T-cell (primary cell): ENCODE data around the gene NRIP3. TPM values are rescaled to one million over a fixed set of nuclear protein-coding genes. Genes with fewer than 3 reads are reported as not detected.

Source experiments
- ATAC-seq, 4 experiments: fragments of 200-7000 bp in 3 of 4; fragments of 150-1000 bp in 1 of 4; cut with Tn5 transposase; replicated peaks in 1 of 4; 1 replicate in 3 of 4; 2 replicates in 1 of 4; pipeline ENCODE4 v1.10.0; 2021; ENCODE audit warnings: moderate library complexity in 3 of 4, mild to moderate bottlenecking in 2 of 4, moderate number of reproducible peaks in 1 of 4
- CTCF ChIA-PET, 2 donors: fragments of 300-600 bp; sonication (Branson Sonifier 250); formaldehyde crosslinking; loops; one replicate each; lab custom pipeline; 2022; ENCODE audit warnings: antibody characterized with exemption in 2 of 2; lab: Charles Lee
- POLR2A ChIA-PET, 2 donors: fragments of 300-600 bp; sonication (Branson Sonifier 250); formaldehyde crosslinking; loops; one replicate each; lab custom pipeline; 2022; ENCODE audit warnings: antibody characterized with exemption in 2 of 2; lab: Charles Lee
- DNase-seq, 35 experiments: peaks; one replicate each; pipeline versions ENCODE4 v3.0.0 to v3.0.0-alpha.2; 2013 to 2023
- H3K27ac ChIP-seq: one replicate; pipeline ENCODE4 v1.5.1; 2013; ENCODE audit warnings: low read length
- H3K27me3 ChIP-seq, 2 experiments: replicated peaks in 1 of 2; 1 replicate in 1 of 2; 2 replicates in 1 of 2; pipeline versions ENCODE4 v1.6.1 to v1.7.0; 2013; ENCODE audit warnings: low read length in 1 of 2, mixed read lengths in 1 of 2; ENCODE audit not compliant: control insufficient read depth in 2 of 2, insufficient read depth in 2 of 2; ENCODE audit errors: extremely low read depth in 1 of 2
- H3K36me3 ChIP-seq, 2 donors: 1 replicate in 1 of 2; 2 replicates in 1 of 2; pipeline versions ENCODE4 v1.6.1 to v1.7.0; 2013; ENCODE audit warnings: low read length in 1 of 2; ENCODE audit not compliant: control insufficient read depth in 2 of 2, insufficient read depth in 1 of 2; ENCODE audit errors: extremely low read depth in 1 of 2
- H3K4me1 ChIP-seq, 2 experiments: 1 replicate in 1 of 2; 2 replicates in 1 of 2; pipeline versions ENCODE4 v1.6.1 to v1.7.0; 2013; ENCODE audit warnings: low read length in 2 of 2, mixed read lengths in 1 of 2; ENCODE audit not compliant: insufficient read depth in 2 of 2, control insufficient read depth in 1 of 2; ENCODE audit errors: extremely low read depth in 1 of 2
- H3K4me3 ChIP-seq, 2 donors: 1 replicate in 1 of 2; 2 replicates in 1 of 2; pipeline versions ENCODE4 v1.5.1 to v1.7.0; 2013; ENCODE audit warnings: mild to moderate bottlenecking in 2 of 2, low read length in 1 of 2, moderate library complexity in 1 of 2; ENCODE audit not compliant: control insufficient read depth in 1 of 2; ENCODE audit errors: extremely low read depth in 1 of 2
- H3K9me3 ChIP-seq: 2 replicates; pipeline ENCODE4 v1.7.0; 2013
- H3K27ac Mint-ChIP-seq, 2 donors: one replicate each; pipeline ENCODE4 v1.8.0; 2020 to 2021; ENCODE audit warnings: mild to moderate bottlenecking in 2 of 2, mixed read lengths in 2 of 2
- H3K27me3 Mint-ChIP-seq, 2 donors: one replicate each; pipeline ENCODE4 v1.8.0; 2021 to 2022; ENCODE audit warnings: mixed read lengths in 2 of 2
- H3K36me3 Mint-ChIP-seq: one replicate; pipeline ENCODE4 v1.8.0; 2021; ENCODE audit warnings: mixed read lengths
- H3K4me1 Mint-ChIP-seq, 3 donors: one replicate each; pipeline ENCODE4 v1.8.0; 2020 to 2022; ENCODE audit warnings: mixed read lengths in 3 of 3, mild to moderate bottlenecking in 1 of 3
- H3K4me3 Mint-ChIP-seq, 3 donors: one replicate each; pipeline ENCODE4 v1.8.0; 2020 to 2022; ENCODE audit warnings: mild to moderate bottlenecking in 3 of 3, mixed read lengths in 3 of 3, moderate library complexity in 3 of 3
- H3K9me3 Mint-ChIP-seq, 3 donors: one replicate each; pipeline ENCODE4 v1.8.0; 2020 to 2022; ENCODE audit warnings: mixed read lengths in 3 of 3
- WGBS: methylation state at CpG from one replicate; pipeline ENCODE4 v1.1.5; 2013; ENCODE audit warnings: missing lambda C conversion rate; ENCODE audit not compliant: insufficient coverage; 5-methylcytosine and 5-hydroxymethylcytosine counted together
- total RNA-seq, 35 experiments: library from RNA in 6 of 35; stranded (reverse) in 6 of 35; fragments of 120-200 nt in 1 of 35; gene quantifications; one replicate each; pipeline versions ENCODE4 v1.2.1 to v1.2.4 and lab custom pipeline; 2013 to 2026

Gene NRIP3
- total RNA-seq, 5 donors from 2014 or later (not counting 1 experiment from before 2014, with no cell fraction given): 0.89 to 3.9 (median 1.6) TPM

DNA sequence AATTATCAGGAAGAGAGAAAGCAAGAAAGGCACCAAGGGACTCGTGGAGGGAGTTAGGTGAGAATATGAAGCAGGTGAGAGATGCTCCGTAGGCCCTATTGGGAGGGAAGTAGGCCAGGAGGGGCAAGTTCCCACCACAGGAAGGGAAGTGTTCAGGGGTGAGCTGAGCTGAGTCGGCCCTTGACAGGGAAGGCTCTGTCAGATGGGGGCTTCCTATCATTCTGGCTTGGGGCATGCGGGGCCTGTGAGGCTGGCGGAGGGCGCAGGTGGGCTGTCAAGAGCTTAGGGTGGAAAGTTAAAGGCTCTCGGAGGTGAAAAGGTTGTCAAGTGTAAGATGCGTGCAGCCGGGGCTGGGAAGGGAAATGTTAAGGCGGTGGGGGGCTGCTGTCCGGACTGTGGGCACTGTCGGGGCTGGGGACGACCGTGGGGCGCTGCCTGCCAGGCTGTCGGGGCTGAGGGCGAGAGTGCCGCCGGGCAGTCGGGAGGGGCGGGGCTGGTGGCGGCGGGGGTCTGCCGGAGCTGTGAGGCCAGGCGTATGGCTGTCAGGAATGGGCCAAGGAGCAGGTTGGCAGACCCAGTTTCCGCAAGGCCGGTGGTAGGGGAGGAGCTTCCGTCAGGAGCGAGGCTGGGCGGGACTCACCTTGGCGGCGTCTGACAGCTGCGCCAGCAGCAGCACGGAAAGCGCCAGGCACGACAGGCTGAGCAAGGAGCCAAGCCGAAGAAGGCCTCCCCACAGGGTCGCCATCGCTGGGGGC lies 40.1 kb downstream of the NRIP3 start:
- Histone ChIP-seq H3K9me3 (no peaks in the 10 kb centered on the region), H3K27me3 (no peaks in the 10 kb centered on the region), H3K4me3 (peak overlapping the region; percentile 82 to 97), H3K4me1 (peaks cover 14 to 26% of the 10 kb centered on the region in 2 experiments), H3K36me3 (peaks cover 3 to 4% of the 10 kb centered on the region in 2 donors), H3K27ac (peak overlapping the region; percentile 96)
- WGBS: 2% methylated on average over 39 of the region's 39 CpGs
- DNase-seq: peak in 33 of 35 experiments; percentile 11 to 83 (median 71)
- Mint-ChIP-seq H3K27ac (peak overlapping the region; percentile 94 to 96), H3K36me3 (peaks cover 3% of the 10 kb centered on the region), H3K4me3 (peak overlapping the region; percentile 91 to 96 (median 94)), H3K4me1 (peaks cover 25 to 38% (median 37%) of the 10 kb centered on the region in 3 donors), H3K27me3 (no peaks in the 10 kb centered on the region), H3K9me3 (no peaks in the 10 kb centered on the region)
- peak; percentile 84 to 87 (median 84) for ATAC-seq
- POLR2A ChIA-PET: interaction anchor here in 1 of 2 donors (1.0 to 1.1 kb wide), 3 partner anchors 12 to 1845 kb away, joined by 3 to 4 read pairs (median 3); partner anchors contain the start of gene ZNF143
- CTCF ChIA-PET: interaction anchor here in 1 of 2 donors (0.5 to 2.2 kb wide), 7 partner anchors 49 to 786 kb away, joined by 3 to 7 read pairs (median 3); partner anchors contain the start of genes RPL27A and TRIM66

DNA sequence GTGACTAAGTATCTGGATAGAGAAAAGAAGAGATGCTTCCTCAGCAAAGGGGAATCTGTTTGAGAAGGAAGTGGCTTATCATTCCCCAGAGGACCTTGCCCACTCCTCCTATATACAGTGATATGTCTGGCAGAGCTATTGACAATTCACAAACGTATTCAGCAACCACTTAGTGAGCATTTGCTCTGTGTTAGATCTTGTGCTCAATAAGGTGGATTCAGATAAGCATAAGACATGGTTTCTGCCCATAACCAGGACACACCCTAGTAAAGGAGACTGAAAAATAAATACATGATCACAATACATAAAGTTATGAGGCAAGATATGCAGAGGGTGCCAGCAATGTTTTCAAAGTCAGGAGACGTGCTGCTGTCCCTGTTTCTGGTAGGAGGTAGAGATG lies 41.0 kb downstream of the NRIP3 start:
- no peak for ATAC-seq
- DNase-seq: no peak
- Mint-ChIP-seq H3K4me3 (peak overlapping the region; percentile 91 to 96 (median 94)), H3K36me3 (peaks cover 3% of the 10 kb centered on the region), H3K27me3 (no peaks in the 10 kb centered on the region), H3K4me1 (peaks cover 25 to 38% (median 37%) of the 10 kb centered on the region in 3 donors), H3K27ac (peak overlapping the region; percentile 65 to 96), H3K9me3 (no peaks in the 10 kb centered on the region)
- H3K4me3 ChIP-seq: peak overlapping the region in 1 of 2 donors; percentile 97
- peaks cover 3% of the 10 kb centered on the region in 2 donors for H3K36me3 ChIP-seq
- peaks cover 14 to 26% of the 10 kb centered on the region in 2 experiments for H3K4me1 ChIP-seq
- ChIA-PET POLR2A (interaction anchor here in 1 of 2 donors (0.5 kb wide), 1 partner anchor 499 kb away, joined by 5 read pairs; no protein-coding TSS in a partner anchor), CTCF (interaction anchor here in 1 of 2 donors (1.2 to 2.2 kb wide), 3 partner anchors 49 to 544 kb away, joined by 3 to 7 read pairs (median 7); no protein-coding TSS in a partner anchor)
- no peaks in the 10 kb centered on the region for H3K9me3 ChIP-seq
- WGBS: no CpG with 5 or more reads among the region's 2 CpGs
- no peaks in the 10 kb centered on the region for H3K27me3 ChIP-seq
- peak overlapping the region; percentile 3 for H3K27ac ChIP-seq

DNA sequence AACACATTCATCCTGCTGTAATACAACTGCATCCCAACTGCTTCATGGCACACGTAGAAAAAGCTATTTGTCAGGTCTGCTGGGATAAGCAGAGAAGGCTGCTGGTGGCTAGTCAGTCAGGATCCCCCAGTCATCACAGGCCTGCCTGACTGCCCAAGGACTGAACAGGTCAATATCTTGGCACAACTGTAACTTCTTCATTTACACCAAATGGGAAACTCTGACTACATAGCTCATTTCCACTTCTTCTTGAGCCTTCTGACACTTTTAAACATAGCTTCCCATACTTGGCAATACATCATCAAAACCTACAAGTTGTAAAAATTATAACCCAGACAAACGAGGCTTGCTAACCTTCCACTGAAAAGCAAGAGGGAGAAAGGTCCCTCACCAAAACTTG lies 42.4 kb downstream of the NRIP3 start:
- Mint-ChIP-seq H3K4me3 (no peak overlapping the region), H3K9me3 (no peaks in the 10 kb centered on the region), H3K4me1 (peaks cover 25 to 45% (median 43%) of the 10 kb centered on the region in 3 donors), H3K36me3 (peaks cover 3% of the 10 kb centered on the region), H3K27me3 (no peaks in the 10 kb centered on the region), H3K27ac (no peak overlapping the region)
- POLR2A ChIA-PET: no interaction called here
- Histone ChIP-seq H3K27me3 (no peaks in the 10 kb centered on the region), H3K9me3 (no peaks in the 10 kb centered on the region), H3K4me3 (no peak overlapping the region), H3K36me3 (peaks cover 0 to 8% of the 10 kb centered on the region in 2 donors), H3K27ac (no peak overlapping the region), H3K4me1 (peaks cover 14 to 26% of the 10 kb centered on the region in 2 experiments)
- CTCF ChIA-PET: interaction anchor here (1.1 to 1.2 kb wide), 4 partner anchors 46 to 545 kb away, joined by 3 to 7 read pairs (median 4); partner anchors contain the start of gene ZNF143 (in 1 of the 2)
- ATAC-seq (no peak), DNase-seq (no peak)
- no CpG with 5 or more reads among the region's 2 CpGs for WGBS

DNA sequence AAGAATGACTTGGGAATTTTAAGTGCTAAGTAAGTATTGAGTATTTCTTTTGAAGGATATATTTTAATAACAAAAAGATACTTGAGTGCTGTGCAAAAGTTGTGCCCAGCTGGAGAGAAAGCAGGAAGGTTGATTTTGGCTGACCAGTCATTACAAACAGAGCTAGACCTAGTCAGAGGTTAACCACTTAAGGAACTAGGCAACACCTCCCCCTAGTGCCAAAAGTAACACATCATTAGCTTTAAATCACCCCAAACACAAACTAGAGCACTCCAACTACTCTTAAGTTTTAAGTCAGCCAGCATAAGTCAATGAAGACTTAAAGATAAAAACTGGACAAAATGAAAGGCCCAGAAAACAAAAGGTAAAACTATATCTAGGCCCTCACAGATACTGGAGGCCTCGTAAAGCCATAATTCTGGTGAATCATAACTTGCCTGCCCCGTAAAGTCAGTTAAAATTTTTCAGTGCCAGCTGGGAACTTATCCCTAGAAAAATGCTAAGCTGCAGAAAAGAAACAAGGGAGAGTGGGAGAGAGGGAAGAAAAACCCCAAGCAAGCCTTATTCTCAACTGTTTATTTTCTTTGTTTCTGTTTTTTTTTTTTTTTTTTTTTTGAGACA lies 44.1 kb downstream of the NRIP3 start:
- POLR2A ChIA-PET: interaction anchor here in 1 of 2 donors (0.6 kb wide), 2 partner anchors 12 to 209 kb away, joined by 3 to 4 read pairs; no protein-coding TSS in a partner anchor
- Histone ChIP-seq H3K27me3 (no peaks in the 10 kb centered on the region), H3K4me3 (no peak overlapping the region), H3K4me1 (peaks cover 11 to 18% of the 10 kb centered on the region in 2 experiments), H3K9me3 (no peaks in the 10 kb centered on the region), H3K27ac (no peak overlapping the region), H3K36me3 (peaks cover 7 to 20% of the 10 kb centered on the region in 2 donors)
- H3K36me3 Mint-ChIP-seq: peaks cover 9% of the 10 kb centered on the region
- peak in 7 of 35 experiments; percentile 6 to 64 (median 12) for DNase-seq
- WGBS: no CpG with 5 or more reads among the region's 2 CpGs
- ATAC-seq: no peak
- H3K27ac Mint-ChIP-seq: no peak overlapping the region
- peaks cover 25 to 36% (median 34%) of the 10 kb centered on the region in 3 donors for H3K4me1 Mint-ChIP-seq
- H3K4me3 Mint-ChIP-seq: no peak overlapping the region
- no peaks in the 10 kb centered on the region for H3K9me3 Mint-ChIP-seq
- no peaks in the 10 kb centered on the region for H3K27me3 Mint-ChIP-seq
- CTCF ChIA-PET: interaction anchor here (0.6 to 1.8 kb wide), 17 partner anchors 10 to 713 kb away, joined by 3 to 17 read pairs (median 4); partner anchors contain the start of genes RPL27A (in 1 of the 2) and TRIM66 (in 1 of the 2)

DNA sequence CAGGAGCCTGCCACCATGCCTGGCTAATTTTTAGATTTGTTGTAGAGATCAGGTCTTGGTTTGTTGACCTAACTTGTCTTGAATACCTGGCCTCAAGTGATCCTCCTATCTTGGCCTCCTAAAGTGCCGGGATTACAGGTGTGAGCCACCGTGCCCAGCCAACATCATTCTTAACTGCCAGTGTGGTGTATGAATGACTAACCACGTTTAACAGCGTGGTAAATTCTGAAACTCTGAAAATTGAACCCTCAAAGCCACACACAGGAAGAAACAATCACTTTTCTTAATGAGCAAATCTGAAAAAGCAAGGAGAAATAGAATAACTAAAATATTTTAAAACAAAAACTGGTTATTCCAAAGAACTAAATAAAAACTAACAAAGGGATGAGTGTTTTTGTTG lies 46.9 kb downstream of the NRIP3 start:
- Histone ChIP-seq H3K4me3 (no peak overlapping the region), H3K4me1 (peaks cover 0 to 2% of the 10 kb centered on the region in 2 experiments), H3K36me3 (peaks cover 14 to 41% of the 10 kb centered on the region in 2 donors), H3K27ac (no peak overlapping the region), H3K9me3 (no peaks in the 10 kb centered on the region), H3K27me3 (no peaks in the 10 kb centered on the region)
- ATAC-seq (no peak), DNase-seq (no peak)
- peaks cover 31% of the 10 kb centered on the region for H3K36me3 Mint-ChIP-seq
- no peak overlapping the region for H3K27ac Mint-ChIP-seq
- peaks cover 8 to 24% (median 21%) of the 10 kb centered on the region in 3 donors for H3K4me1 Mint-ChIP-seq
- no peaks in the 10 kb centered on the region for H3K9me3 Mint-ChIP-seq
- 80% methylated on average over 1 of the region's 4 CpGs for WGBS
- CTCF ChIA-PET: no interaction called here
- POLR2A ChIA-PET: no interaction called here
- no peak overlapping the region for H3K4me3 Mint-ChIP-seq
- H3K27me3 Mint-ChIP-seq: no peaks in the 10 kb centered on the region

DNA sequence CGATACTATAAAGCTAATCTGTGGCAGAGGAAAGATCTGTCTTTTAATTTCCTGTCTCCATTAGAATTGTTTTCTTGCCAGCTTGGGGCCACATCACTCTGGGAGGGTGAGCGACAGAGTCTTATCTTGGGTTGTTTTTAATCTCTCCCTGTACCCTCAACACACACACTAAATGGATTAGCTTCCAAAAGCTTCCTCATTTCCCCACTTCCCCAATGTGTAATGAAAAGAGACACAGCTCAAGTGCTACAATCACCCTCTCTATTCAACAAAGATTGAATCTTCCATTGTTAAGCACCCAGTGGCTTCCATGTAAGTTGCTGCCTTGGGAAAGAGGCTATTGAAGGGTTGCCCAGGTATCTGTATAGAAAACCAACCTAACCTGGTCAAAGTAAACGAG lies 54.9 kb downstream of the NRIP3 start:
- Mint-ChIP-seq H3K9me3 (no peaks in the 10 kb centered on the region), H3K36me3 (peaks cover 57% of the 10 kb centered on the region), H3K27me3 (no peaks in the 10 kb centered on the region), H3K4me3 (no peak overlapping the region), H3K4me1 (peaks cover 0 to 2% (median 0%) of the 10 kb centered on the region in 3 donors), H3K27ac (no peak overlapping the region)
- Histone ChIP-seq H3K4me1 (no peaks in the 10 kb centered on the region), H3K27me3 (no peaks in the 10 kb centered on the region), H3K4me3 (no peak overlapping the region), H3K27ac (no peak overlapping the region), H3K36me3 (peaks cover 11 to 57% of the 10 kb centered on the region in 2 donors), H3K9me3 (no peaks in the 10 kb centered on the region)
- DNase-seq: no peak
- CTCF ChIA-PET: interaction anchor here in 1 of 2 donors (0.6 kb wide), 1 partner anchor 36 kb away, joined by 4 read pairs; no protein-coding TSS in a partner anchor
- no peak for ATAC-seq
- no CpG with 5 or more reads among the region's 3 CpGs for WGBS
- POLR2A ChIA-PET: no interaction called here
